ENCODE data around the gene GPR89A. TPM values are rescaled to one million over a fixed set of nuclear protein-coding genes. Genes with fewer than 3 reads are reported as not detected.

GPR89A gene
- total and polyA plus RNA-seq, 4 donors = 10.7 to 28.7 (median 27.8) TPM

GRCh38 chr1:145701306-145701862 lies 93.6 kb downstream of the GPR89A start:
- Histone ChIP-seq H3K4me3 (ENCODE audit: low read depth in 1 of 3, low read length in 3 of 3) (no peak overlapping the region), H3K9ac (ENCODE audit: low read depth in 1 of 2, low read length in 2 of 2) (no peak overlapping the region), H3K9me3 (ENCODE audit: control insufficient read depth in 4 of 4, low read length in 3 of 4) (no peaks in the 10 kb centered on the region), H3K36me3 (ENCODE audit: control insufficient read depth in 4 of 4, insufficient read depth in 3 of 4, low read depth in 1 of 4, low read length in 3 of 4) (no peaks in the 10 kb centered on the region), H3K27ac (ENCODE audit: low read depth in 1 of 2, low read length in 2 of 2) (no peak overlapping the region), H3K4me1 (ENCODE audit: control insufficient read depth in 4 of 4, insufficient read depth in 4 of 4, low read length in 3 of 4) (peaks cover 6 to 43% (median 21%) of the 10 kb centered on the region in 4 donors), H3K27me3 (ENCODE audit: control insufficient read depth in 4 of 4, insufficient read depth in 4 of 4, low read length in 3 of 4) (no peaks in the 10 kb centered on the region)
- TF ChIP-seq REST (IDR thresholded peaks at IDR 0.05) (no peak), ATF3 (IDR thresholded peaks at IDR 0.05) (no peak), FOXA2 (IDR thresholded peaks at IDR 0.05) (no peak)
- no peak for DNase-seq (ENCODE audit: low spot score)
- 88% methylated on average over 2 of the region's 2 CpGs for WGBS

- no peaks in the 10 kb centered on the region for H3K9me3 ChIP-seq (ENCODE audit: control insufficient read depth in 4 of 4, low read length in 3 of 4)
- WGBS = 83% methylated on average over 2 of the region's 2 CpGs
- no peak for TF ChIP-seq JUND (IDR thresholded peaks at IDR 0.05)
- peak in 1 of 2 donors; percentile 41 for TF ChIP-seq HNF4A (conservative IDR thresholded peaks at IDR 0.05)
- H3K4me1 ChIP-seq (ENCODE audit: control insufficient read depth in 4 of 4, insufficient read depth in 4 of 4, low read length in 3 of 4) = peaks cover 6 to 49% (median 24%) of the 10 kb centered on the region in 4 donors
- no peaks in the 10 kb centered on the region for H3K27me3 ChIP-seq (ENCODE audit: control insufficient read depth in 4 of 4, insufficient read depth in 4 of 4, low read length in 3 of 4)
- H3K36me3 ChIP-seq (ENCODE audit: control insufficient read depth in 4 of 4, insufficient read depth in 3 of 4, low read depth in 1 of 4, low read length in 3 of 4) = no peaks in the 10 kb centered on the region
- H3K9ac ChIP-seq (ENCODE audit: low read depth in 1 of 2, low read length in 2 of 2) = no peak overlapping the region
- H3K4me3 ChIP-seq (ENCODE audit: low read depth in 1 of 3, low read length in 3 of 3) = no peak overlapping the region
- DNase-seq (ENCODE audit: low spot score) = no peak
- no peak overlapping the region for H3K27ac ChIP-seq (ENCODE audit: low read depth in 1 of 2, low read length in 2 of 2)
Observed at GRCh38 chr1:145702052-145702451, 94.3 kb downstream of the GPR89A start.

- Histone ChIP-seq H3K27me3 (ENCODE audit: control insufficient read depth in 4 of 4, insufficient read depth in 4 of 4, low read length in 3 of 4) (no peaks in the 10 kb centered on the region), H3K9me3 (ENCODE audit: control insufficient read depth in 4 of 4, low read length in 3 of 4) (no peaks in the 10 kb centered on the region), H3K4me1 (ENCODE audit: control insufficient read depth in 4 of 4, insufficient read depth in 4 of 4, low read length in 3 of 4) (peaks cover 9 to 55% (median 30%) of the 10 kb centered on the region in 4 donors), H3K27ac (ENCODE audit: low read depth in 1 of 2, low read length in 2 of 2) (no peak overlapping the region), H3K4me3 (ENCODE audit: low read depth in 1 of 3, low read length in 3 of 3) (no peak overlapping the region), H3K36me3 (ENCODE audit: control insufficient read depth in 4 of 4, insufficient read depth in 3 of 4, low read depth in 1 of 4, low read length in 3 of 4) (no peaks in the 10 kb centered on the region), H3K9ac (ENCODE audit: low read depth in 1 of 2, low read length in 2 of 2) (no peak overlapping the region)
- no peak for DNase-seq (ENCODE audit: low spot score)
- 77% methylated on average over 7 of the region's 7 CpGs for WGBS
- TF ChIP-seq EGR1 (IDR thresholded peaks at IDR 0.05; ENCODE audit: low read depth in 2 of 2) (no peak), RAD21 (IDR thresholded peaks at IDR 0.05) (no peak), ATF3 (IDR thresholded peaks at IDR 0.05) (no peak), FOXA1 (IDR thresholded peaks at IDR 0.05) (no peak), RXRA (IDR thresholded peaks at IDR 0.05) (no peak), NR2F2 (IDR thresholded peaks at IDR 0.05) (no peak), MAX (IDR thresholded peaks at IDR 0.05) (no peak), SP1 (IDR thresholded peaks at IDR 0.05) (no peak), JUND (IDR thresholded peaks at IDR 0.05) (no peak), ZBTB33 (IDR thresholded peaks at IDR 0.05) (no peak), HNF4G (IDR thresholded peaks at IDR 0.05) (no peak), REST (IDR thresholded peaks at IDR 0.05) (no peak), HNF4A (conservative IDR thresholded peaks at IDR 0.05) (no peak), GABPA (IDR thresholded peaks at IDR 0.05 in 1 of 2, conservative IDR thresholded peaks at IDR 0.05 in 1 of 2) (no peak), FOXA2 (IDR thresholded peaks at IDR 0.05) (no peak), TAF1 (conservative IDR thresholded peaks at IDR 0.05) (no peak)
Observed at GRCh38 chr1:145702826-145703225, 95.0 kb downstream of the GPR89A start.
